HCT116 (cell line): ENCODE data around the gene PEX11B. TPM values are rescaled to one million over a fixed set of nuclear protein-coding genes. Genes with fewer than 3 reads are reported as not detected.

ENCODE experiments used
- ATAC-seq: fragments of 200-7000 bp; cut with Tn5 transposase; 2 replicates; pipeline ENCODE4 v1.9.1; 2020; ENCODE audit warnings: mild to moderate bottlenecking, moderate library complexity
- BruUV-seq: library from RNA; stranded (reverse); fragments of 400-500 nt; replicated peaks from 2 replicates; lab custom pipeline; 2021; lab: Mats Ljungman, UMichigan
- CTCF ChIA-PET: fragments of 300-600 bp; sonication (Branson Sonifier 250); formaldehyde crosslinking; loops from one replicate; lab custom pipeline; 2021; ENCODE audit warnings: antibody characterized with exemption; lab: Charles Lee
- POLR2A ChIA-PET: fragments of 300-600, 350-600 bp; sonication (Branson Sonifier 250); formaldehyde crosslinking; loops from one replicate; lab custom pipeline; 2021; ENCODE audit warnings: antibody characterized with exemption; lab: Charles Lee
- RAD21 ChIA-PET, 2 experiments: fragments of 300-600 bp; sonication (Branson Sonifier 250); formaldehyde crosslinking; loops; one replicate each; lab custom pipeline; 2023; ENCODE audit warnings: low total read pairs in 2 of 2; ENCODE audit not compliant: uncharacterized antibody in 2 of 2, unreplicated experiment in 2 of 2, low non-redundant PET in 1 of 2; lab: Charles Lee
- DNase-seq: peaks from one replicate; pipeline ENCODE4 v3.0.0-alpha.2; 2010; ENCODE audit warnings: low read depth, low spot score
- H2AFZ ChIP-seq: fragments of 200-600 bp; shearing (Covaris generic), sonication (generic); 2 replicates; pipeline ENCODE4 v1.6.1; 2017; ENCODE audit warnings: low read depth, mixed run types, mixed read lengths, antibody characterized with exemption, low read length; ENCODE audit not compliant: poor library complexity, severe bottlenecking
- H3K27ac ChIP-seq: 2 replicates; pipeline ENCODE4 v1.5.1; 2012; ENCODE audit warnings: low read depth, low read length
- H3K27me3 ChIP-seq: fragments of 200-600 bp; sonication (generic); 2 replicates; pipeline ENCODE4 v1.6.1; 2016; ENCODE audit warnings: mixed run types, low read length, mixed read lengths; ENCODE audit not compliant: insufficient read depth
- H3K36me3 ChIP-seq, 2 experiments: fragments of 200-500 bp in 1 of 2; fragments of 200-600 bp in 1 of 2; sonication (Bioruptor generic) in 1 of 2; sonication (generic) in 1 of 2; 2 replicates each; pipeline versions ENCODE4 v1.5.1 to v1.6.1; 2014 to 2016; ENCODE audit warnings: low read length in 2 of 2, inconsistent platforms in 1 of 2, mixed read lengths in 1 of 2, mixed run types in 1 of 2; ENCODE audit not compliant: insufficient read depth in 2 of 2, control insufficient read depth in 1 of 2
- H3K4me1 ChIP-seq, 2 experiments: fragments of 200-600 bp in 1 of 2; sonication (generic) in 1 of 2; 2 replicates each; pipeline versions ENCODE4 v1.5.1 to v1.6.1; 2012 to 2017; ENCODE audit warnings: low read length in 2 of 2, inconsistent platforms in 1 of 2, mild to moderate bottlenecking in 1 of 2, mixed read lengths in 1 of 2, mixed run types in 1 of 2, moderate library complexity in 1 of 2; ENCODE audit not compliant: insufficient read depth in 2 of 2, control insufficient read depth in 1 of 2
- H3K4me2 ChIP-seq: fragments of 200-600 bp; sonication (generic); 2 replicates; pipeline ENCODE4 v1.6.1; 2017; ENCODE audit warnings: mixed run types, low read length, mixed read lengths
- H3K4me3 ChIP-seq, 2 experiments: fragments of 200-600 bp in 1 of 2; sonication (generic) in 1 of 2; replicated peaks in 1 of 2; 2 replicates each; pipeline ENCODE4 v1.5.1; 2011 to 2016; ENCODE audit warnings: low read length in 2 of 2, control low read depth in 1 of 2, low read depth in 1 of 2, mild to moderate bottlenecking in 1 of 2, mixed read lengths in 1 of 2, mixed run types in 1 of 2
- H3K79me2 ChIP-seq: fragments of 200-600 bp; sonication (generic); 2 replicates; pipeline ENCODE4 v1.6.1; 2017; ENCODE audit warnings: mild to moderate bottlenecking, mixed run types, low read length, moderate library complexity, mixed read lengths; ENCODE audit not compliant: insufficient read depth
- H3K9ac ChIP-seq: fragments of 200-600 bp; sonication (generic); 2 replicates; pipeline ENCODE4 v1.6.1; 2016; ENCODE audit warnings: low read length, mixed read lengths
- H3K9me2 ChIP-seq: fragments of 200-600 bp; sonication (generic), shearing (Covaris generic); 2 replicates; pipeline ENCODE4 v1.6.1; 2017; ENCODE audit warnings: mixed run types, mild to moderate bottlenecking, moderate library complexity; ENCODE audit not compliant: insufficient read depth
- H3K9me3 ChIP-seq, 2 experiments: fragments of 200-500 bp in 1 of 2; fragments of 200-600 bp in 1 of 2; sonication (Bioruptor generic) in 1 of 2; sonication (generic) in 1 of 2; 2 replicates each; pipeline ENCODE4 v1.6.1; 2014 to 2017; ENCODE audit warnings: low read length in 2 of 2, mixed read lengths in 2 of 2, inconsistent platforms in 1 of 2, low read depth in 1 of 2, mild to moderate bottlenecking in 1 of 2, mixed run types in 1 of 2, moderate library complexity in 1 of 2; ENCODE audit not compliant: control insufficient read depth in 1 of 2, insufficient read depth in 1 of 2
- H4K20me1 ChIP-seq: fragments of 200-600 bp; sonication (generic), shearing (Covaris generic); 2 replicates; pipeline ENCODE4 v1.6.1; 2017; ENCODE audit warnings: mixed run types, mild to moderate bottlenecking, moderate library complexity; ENCODE audit not compliant: insufficient read depth
- ATF3 ChIP-seq: IDR thresholded peaks from 2 replicates; pipeline ENCODE4 v1.6.1; 2012
- CEBPB ChIP-seq: IDR thresholded peaks from 2 replicates; pipeline ENCODE4 v1.6.1; 2012; ENCODE audit warnings: low read depth
- CTCF ChIP-seq, 3 experiments: fragments of 200-600 bp in 1 of 3; sonication (generic) in 1 of 3; IDR thresholded peaks in 2 of 3; conservative IDR thresholded peaks in 1 of 3; 2 replicates each; pipeline ENCODE4 v1.5.1; 2012 to 2017; ENCODE audit warnings: low read depth in 2 of 3, low read length in 2 of 3, antibody characterized with exemption in 1 of 3, borderline replicate concordance in 1 of 3, control low read depth in 1 of 3, mild to moderate bottlenecking in 1 of 3, mixed read lengths in 1 of 3, mixed run types in 1 of 3, moderate library complexity in 1 of 3; ENCODE audit not compliant: insufficient read depth in 1 of 3
- EZH2phosphoT487 ChIP-seq: fragments of 200-600 bp; IDR thresholded peaks from 2 replicates; pipeline ENCODE4 v1.6.1; 2018; ENCODE audit warnings: antibody characterized with exemption, borderline replicate concordance
- SRF ChIP-seq: IDR thresholded peaks from 2 replicates; pipeline ENCODE4 v1.6.1; 2012; ENCODE audit warnings: low read depth
- ZBTB33 ChIP-seq: IDR thresholded peaks from 2 replicates; pipeline ENCODE4 v1.6.1; 2011; ENCODE audit warnings: mild to moderate bottlenecking, low read length, moderate library complexity; ENCODE audit not compliant: insufficient replicate concordance; ENCODE audit errors: extremely low read depth
- intact Hi-C: fragments of 100-400 bp; cut with micrococcal nuclease; formaldehyde crosslinking; loops from 2 replicates; pipeline ENCODE4 v1.10.0; 2022
- total RNA-seq: library from RNA; stranded (reverse); gene quantifications from one replicate; pipeline ENCODE4 v1.2.1, GENCODE V29; 2021; ENCODE audit not compliant: unreplicated experiment

PEX11B gene
- total RNA-seq, 1 experiment from 2014 or later = 20.9 TPM

GRCh38 chr1:145889722-145890121 is 28.8 kb downstream of the PEX11B start:
- H3K9ac ChIP-seq = no peak overlapping the region
- RAD21 ChIA-PET = no interaction called here
- POLR2A ChIA-PET = interaction anchor here (1.2 kb wide), 1 partner anchor 44 kb away, joined by 3 read pairs; the partner anchor contains the start of gene NUDT17
- H3K27me3 ChIP-seq = peaks cover 4% of the 10 kb centered on the region; the same call in 1 of the 2 replicates
- no peaks in the 10 kb centered on the region for H3K9me3 ChIP-seq
- no TSS peak for BruUV-seq
- H3K79me2 ChIP-seq = no peaks in the 10 kb centered on the region
- no peak overlapping the region for H3K27ac ChIP-seq
- no peak overlapping the region for H3K4me2 ChIP-seq
- H4K20me1 ChIP-seq = no peaks in the 10 kb centered on the region
- intact Hi-C loops = loop anchor here (5.0 kb wide), 1 partner anchor 88 kb away; no protein-coding TSS in a partner anchor
- H3K9me2 ChIP-seq = no peaks in the 10 kb centered on the region
- H3K36me3 ChIP-seq = no peaks in the 10 kb centered on the region
- no peak overlapping the region for H3K4me3 ChIP-seq
- no peak for TF ChIP-seq EZH2phosphoT487
- TF ChIP-seq ATF3 = no peak
- no peak for TF ChIP-seq SRF
- no peak for TF ChIP-seq CEBPB
- no peak for TF ChIP-seq ZBTB33
- no peak for TF ChIP-seq CTCF (IDR thresholded peaks at IDR 0.05 in 2 of 3, conservative IDR thresholded peaks at IDR 0.05 in 1 of 3; ENCODE audit: borderline replicate concordance in 1 of 3, insufficient read depth in 1 of 3, low read depth in 2 of 3, low read length in 2 of 3)
- CTCF ChIA-PET = interaction anchor here (3.3 kb wide), 1 partner anchor 32 kb away, joined by 36 read pairs; the partner anchor contains the start of gene PIAS3
- H2AFZ ChIP-seq = no peak overlapping the region
- ATAC-seq (no peak), DNase-seq (no peak)
- peaks cover 29 to 51% of the 10 kb centered on the region in 2 experiments for H3K4me1 ChIP-seq
